Measurements from ENCODE around the gene CMTM6. TPM values are rescaled to one million over a fixed set of nuclear protein-coding genes. Genes with fewer than 3 reads are reported as not detected.
A peak's percentile ranks its signal among the peaks of the same experiment; 100 is the strongest.

CMTM6 gene
- total RNA-seq, 1 donor from 2014 or later = 28.0 TPM

DNA sequence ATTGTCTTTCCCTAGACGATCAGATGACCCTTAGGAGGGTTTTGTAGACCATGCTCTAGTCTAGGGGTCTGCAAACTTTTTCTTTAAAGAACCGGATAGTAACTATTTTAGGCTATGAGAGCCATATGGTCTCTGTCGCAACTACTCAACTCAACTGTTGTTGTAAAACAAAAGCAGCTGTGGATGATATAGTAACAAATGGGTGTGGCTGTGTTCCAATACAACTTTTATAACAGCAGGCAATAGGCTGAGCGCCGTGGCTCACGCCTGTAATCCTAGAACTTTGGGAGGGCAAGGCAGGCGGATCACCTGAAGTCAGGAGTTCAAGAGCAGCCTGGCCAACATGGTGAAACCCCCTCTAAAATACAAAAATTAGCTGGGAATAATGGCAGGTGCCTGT lies 6.1 kb upstream of the CMTM6 start:
- H3K27me3 ChIP-seq = no peaks in the 10 kb centered on the region
- H3K36me3 ChIP-seq = no peaks in the 10 kb centered on the region
- H3K9me3 ChIP-seq = no peaks in the 10 kb centered on the region
- H3K4me1 ChIP-seq = no peaks in the 10 kb centered on the region
- no peak for DNase-seq (ENCODE audit: extremely low spot score in 2 of 2)
- TF ChIP-seq, protein P1, sequence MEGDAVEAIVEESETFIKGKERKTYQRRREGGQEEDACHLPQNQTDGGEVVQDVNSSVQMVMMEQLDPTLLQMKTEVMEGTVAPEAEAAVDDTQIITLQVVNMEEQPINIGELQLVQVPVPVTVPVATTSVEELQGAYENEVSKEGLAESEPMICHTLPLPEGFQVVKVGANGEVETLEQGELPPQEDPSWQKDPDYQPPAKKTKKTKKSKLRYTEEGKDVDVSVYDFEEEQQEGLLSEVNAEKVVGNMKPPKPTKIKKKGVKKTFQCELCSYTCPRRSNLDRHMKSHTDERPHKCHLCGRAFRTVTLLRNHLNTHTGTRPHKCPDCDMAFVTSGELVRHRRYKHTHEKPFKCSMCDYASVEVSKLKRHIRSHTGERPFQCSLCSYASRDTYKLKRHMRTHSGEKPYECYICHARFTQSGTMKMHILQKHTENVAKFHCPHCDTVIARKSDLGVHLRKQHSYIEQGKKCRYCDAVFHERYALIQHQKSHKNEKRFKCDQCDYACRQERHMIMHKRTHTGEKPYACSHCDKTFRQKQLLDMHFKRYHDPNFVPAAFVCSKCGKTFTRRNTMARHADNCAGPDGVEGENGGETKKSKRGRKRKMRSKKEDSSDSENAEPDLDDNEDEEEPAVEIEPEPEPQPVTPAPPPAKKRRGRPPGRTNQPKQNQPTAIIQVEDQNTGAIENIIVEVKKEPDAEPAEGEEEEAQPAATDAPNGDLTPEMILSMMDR (IDR thresholded peaks at IDR 0.05) = no peak
- TF ChIP-seq POLR2AphosphoS5 (IDR thresholded peaks at IDR 0.05; ENCODE audit: insufficient read depth in 1 of 2, low read depth in 1 of 2) = no peak
- no peak for TF ChIP-seq POLR2A (IDR thresholded peaks at IDR 0.05)
- no peak overlapping the region for H3K27ac ChIP-seq
- intact Hi-C loops (cut with DNase I) = loop anchor here (5.0 kb wide), 1 partner anchor 159 kb away; no protein-coding TSS in a partner anchor
- no peak overlapping the region for H3K4me3 ChIP-seq

DNA sequence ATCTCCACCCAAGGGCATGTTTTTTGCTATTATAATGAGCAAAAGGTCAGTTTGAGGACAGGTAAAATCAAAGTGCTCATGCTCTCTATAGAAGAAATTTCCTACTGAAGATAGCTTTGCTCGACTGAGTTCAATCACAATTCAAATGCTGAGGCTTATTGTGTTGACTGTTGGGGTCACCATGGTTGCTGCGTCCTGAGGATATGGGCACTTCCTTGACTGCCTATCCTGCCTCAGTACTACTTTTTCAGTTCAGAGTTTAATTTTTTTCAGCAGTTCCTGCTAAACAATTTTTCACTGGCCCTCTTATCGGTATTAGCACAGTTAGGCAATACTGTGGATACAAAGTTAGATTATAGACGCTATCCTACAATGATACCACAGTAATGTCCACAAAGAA lies 3.8 kb upstream of the CMTM6 start:
- no peak overlapping the region for H3K27ac ChIP-seq
- no peaks in the 10 kb centered on the region for H3K9me3 ChIP-seq
- H3K4me1 ChIP-seq = peaks cover 3% of the 10 kb centered on the region
- intact Hi-C loops (cut with DNase I) = loop anchor here (5.0 kb wide), 1 partner anchor 161 kb away; no protein-coding TSS in a partner anchor
- no peaks in the 10 kb centered on the region for H3K36me3 ChIP-seq
- no peak for DNase-seq (ENCODE audit: extremely low spot score in 2 of 2)
- H3K27me3 ChIP-seq = no peaks in the 10 kb centered on the region
- H3K4me3 ChIP-seq = no peak overlapping the region
- TF ChIP-seq, protein P1 (IDR thresholded peaks at IDR 0.05) = no peak
- TF ChIP-seq POLR2AphosphoS5 (IDR thresholded peaks at IDR 0.05; ENCODE audit: insufficient read depth in 1 of 2, low read depth in 1 of 2) (no peak), POLR2A (IDR thresholded peaks at IDR 0.05) (no peak)

DNA sequence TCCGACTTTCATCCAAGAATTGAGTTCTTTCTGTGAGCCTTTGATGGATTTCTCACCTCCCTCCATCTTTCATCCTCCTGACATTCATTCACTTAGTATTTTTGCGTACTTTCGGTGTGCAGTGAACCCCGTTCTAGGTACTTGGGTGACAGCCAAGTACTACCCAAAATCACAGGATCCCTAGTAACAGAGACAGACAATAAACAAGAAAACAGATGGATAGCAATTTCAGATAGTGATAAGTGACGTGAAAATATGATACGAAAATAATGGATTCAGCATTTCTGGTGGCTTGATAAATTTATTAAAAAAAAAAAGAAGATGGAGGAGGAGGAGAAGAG lies 264 bp upstream of the CMTM6 start:
- peak overlapping the region; percentile 83 for H3K27ac ChIP-seq
- peak overlapping the region; percentile 74 to 92 for H3K4me3 ChIP-seq
- H3K4me1 ChIP-seq = peaks cover 19% of the 10 kb centered on the region
- H3K9me3 ChIP-seq = no peaks in the 10 kb centered on the region
- TF ChIP-seq, protein P1 (IDR thresholded peaks at IDR 0.05) = no peak
- TF ChIP-seq POLR2A (IDR thresholded peaks at IDR 0.05) = no peak
- no peak for TF ChIP-seq POLR2AphosphoS5 (IDR thresholded peaks at IDR 0.05; ENCODE audit: insufficient read depth in 1 of 2, low read depth in 1 of 2)
- no peak for DNase-seq (ENCODE audit: extremely low spot score in 2 of 2)
- H3K36me3 ChIP-seq = no peaks in the 10 kb centered on the region
- intact Hi-C loops (cut with DNase I) = no loop called here
- H3K27me3 ChIP-seq = no peaks in the 10 kb centered on the region

DNA sequence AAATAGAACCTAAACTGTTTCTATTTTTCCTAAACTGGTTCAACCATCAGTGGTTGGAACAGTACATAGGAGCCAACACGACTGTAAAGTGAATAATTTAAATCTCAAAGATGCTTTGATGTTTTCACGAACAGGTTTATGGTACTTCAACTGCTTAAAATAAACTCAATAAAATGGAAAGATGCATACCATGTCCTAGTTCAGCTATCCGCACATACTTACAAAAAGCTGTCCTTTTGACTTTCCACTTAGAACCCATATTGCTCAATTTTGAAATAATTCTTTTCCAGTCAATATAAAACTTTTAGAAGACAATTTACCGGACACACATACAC lies 902 bp downstream of the CMTM6 start:
- no peaks in the 10 kb centered on the region for H3K36me3 ChIP-seq
- TF ChIP-seq POLR2A (IDR thresholded peaks at IDR 0.05) = no peak
- TF ChIP-seq, protein P1 (IDR thresholded peaks at IDR 0.05) = no peak
- no peak for TF ChIP-seq POLR2AphosphoS5 (IDR thresholded peaks at IDR 0.05; ENCODE audit: insufficient read depth in 1 of 2, low read depth in 1 of 2)
- no peaks in the 10 kb centered on the region for H3K27me3 ChIP-seq
- DNase-seq (ENCODE audit: extremely low spot score in 2 of 2) = no peak
- H3K4me3 ChIP-seq = peak overlapping the region; percentile 74 to 92
- no peaks in the 10 kb centered on the region for H3K9me3 ChIP-seq
- peaks cover 19% of the 10 kb centered on the region for H3K4me1 ChIP-seq
- peak overlapping the region; percentile 83 for H3K27ac ChIP-seq
- intact Hi-C loops (cut with DNase I) = no loop called here

DNA sequence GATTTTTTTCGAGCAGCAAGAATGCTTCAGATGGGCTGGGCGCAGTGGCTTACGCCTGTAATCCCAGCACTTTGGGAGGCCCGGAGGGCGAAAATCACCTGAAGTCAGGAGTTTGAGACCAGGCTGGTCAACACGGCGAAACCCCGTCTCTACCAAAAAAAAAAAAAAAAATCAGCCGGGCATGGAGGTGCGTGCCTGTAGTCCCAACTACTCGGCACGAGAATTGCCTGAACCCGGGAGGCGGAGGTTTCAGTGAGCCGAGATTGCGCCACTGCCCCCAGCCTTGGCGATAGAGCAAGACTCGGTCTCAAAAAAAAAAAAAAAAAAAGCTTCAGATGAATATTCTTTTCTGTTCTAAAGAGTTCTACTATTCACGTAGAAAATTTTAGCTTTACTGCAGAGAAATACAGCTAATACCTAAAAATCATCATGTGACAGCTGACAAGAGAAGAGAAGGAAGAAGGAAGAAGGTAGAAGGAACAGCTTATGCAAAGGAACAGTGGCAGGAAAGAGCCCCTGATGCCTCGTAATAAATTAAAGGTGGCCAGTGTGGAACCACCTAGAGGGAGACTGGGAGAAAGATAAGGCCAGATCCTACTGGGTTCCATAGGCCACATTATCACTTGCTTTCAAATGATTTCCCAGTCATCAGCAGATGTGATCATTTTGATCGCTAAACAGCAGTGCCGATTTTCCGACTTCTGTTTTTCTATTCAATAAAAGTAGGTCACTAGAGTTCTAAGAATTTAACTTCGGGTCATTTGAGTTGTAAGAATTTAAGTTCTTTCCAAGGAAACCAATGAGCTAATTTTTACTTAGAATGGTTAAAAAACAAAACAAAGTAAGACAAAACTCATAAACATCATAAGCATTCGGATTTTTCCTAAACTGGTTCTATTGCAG lies 1.5 kb downstream of the CMTM6 start:
- no peak for TF ChIP-seq POLR2A (IDR thresholded peaks at IDR 0.05)
- TF ChIP-seq, protein P1 (IDR thresholded peaks at IDR 0.05) = no peak
- TF ChIP-seq POLR2AphosphoS5 (IDR thresholded peaks at IDR 0.05; ENCODE audit: insufficient read depth in 1 of 2, low read depth in 1 of 2) = no peak
- H3K27me3 ChIP-seq = no peaks in the 10 kb centered on the region
- intact Hi-C loops (cut with DNase I) = no loop called here
- no peaks in the 10 kb centered on the region for H3K36me3 ChIP-seq
- H3K27ac ChIP-seq = peak overlapping the region; percentile 83
- peak overlapping the region; percentile 74 to 92 for H3K4me3 ChIP-seq
- H3K9me3 ChIP-seq = no peaks in the 10 kb centered on the region
- DNase-seq (ENCODE audit: extremely low spot score in 2 of 2) = no peak
- H3K4me1 ChIP-seq = peaks cover 24% of the 10 kb centered on the region

Data from vagina (tissue), 2 donors.